Measurements from ENCODE around the gene SAXO1. TPM values are rescaled to one million over a fixed set of nuclear protein-coding genes. Genes with fewer than 3 reads are reported as not detected.
"Not testable (repeated sequence)": the region's sequence is repeated elsewhere in the genome, so short reads cannot be mapped to it uniquely, and the experiment has no call there.

Gene SAXO1
- total RNA-seq, 1 donor from 2014 or later, result 0.02 TPM

DNA sequence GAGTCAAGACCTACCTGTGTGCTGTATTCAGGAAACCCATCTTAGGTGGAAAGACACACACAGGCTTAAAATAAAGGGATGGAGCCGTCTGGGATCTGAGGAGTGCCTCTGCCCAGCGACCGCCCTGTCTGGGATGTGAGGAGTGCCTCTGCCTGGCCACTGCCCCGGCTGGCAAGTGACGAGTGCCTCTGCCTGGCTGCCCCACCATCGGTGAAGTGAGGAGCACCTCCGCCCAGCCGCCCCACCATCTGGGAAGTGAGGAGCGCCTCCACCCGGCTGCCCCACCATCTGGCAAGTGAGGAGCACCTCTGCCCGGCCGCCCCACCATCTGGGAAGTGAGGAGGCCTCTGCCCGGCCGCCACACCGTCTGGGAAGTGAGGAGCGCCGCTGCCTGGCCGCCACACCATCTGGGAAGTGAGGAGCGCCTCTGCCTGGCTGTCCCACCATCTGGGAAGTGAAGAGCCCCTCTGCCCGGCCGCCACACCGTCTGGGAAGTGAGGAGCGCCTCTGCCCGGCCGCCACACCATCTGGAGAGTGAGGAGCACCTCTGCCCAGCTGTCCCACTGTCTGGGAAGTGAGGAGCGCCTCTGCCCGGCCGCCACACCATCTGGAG, 33.7 kb downstream of the SAXO1 start:
- peaks cover 7% of the 10 kb centered on the region for H3K27me3 Mint-ChIP-seq
- no peaks in the 10 kb centered on the region for H3K4me1 Mint-ChIP-seq
- POLR2A ChIA-PET, result no interaction called here
- no peak for TF ChIP-seq CTCF (IDR thresholded peaks at IDR 0.05)
- no peak for DNase-seq
- intact Hi-C loops (cut with micrococcal nuclease), result no loop called here
- ATAC-seq (ENCODE audit: low read depth), result no peak
- H3K4me3 Mint-ChIP-seq, result no peak overlapping the region
- H3K9me3 Mint-ChIP-seq, result peaks cover 9% of the 10 kb centered on the region
- no peak overlapping the region for H3K27ac Mint-ChIP-seq
- no peaks in the 10 kb centered on the region for H3K36me3 Mint-ChIP-seq (ENCODE audit: low read depth)
- CTCF ChIA-PET, result no interaction called here

DNA sequence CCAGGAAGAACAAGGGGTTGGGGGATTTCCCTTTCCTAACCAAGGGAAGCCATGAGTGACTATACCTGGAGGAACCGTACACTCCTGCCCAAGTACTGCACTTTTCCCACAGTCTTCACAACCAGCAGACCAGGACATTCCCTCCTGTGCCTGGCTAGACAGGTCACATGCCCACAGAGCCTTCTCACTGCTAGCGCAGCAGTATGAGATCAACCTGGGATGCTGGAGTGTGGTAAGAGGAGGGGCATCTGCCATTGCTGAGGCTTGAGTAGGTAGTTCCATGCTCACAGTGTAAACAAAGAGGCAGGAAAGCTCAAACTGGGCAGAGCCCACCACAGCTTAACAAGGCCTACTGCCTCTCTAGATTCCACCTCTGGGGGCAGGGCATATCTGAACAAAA, 35.9 kb downstream of the SAXO1 start:
- Mint-ChIP-seq H3K9me3 (peaks cover 3% of the 10 kb centered on the region), H3K4me1 (no peaks in the 10 kb centered on the region), H3K27ac (no peak overlapping the region), H3K36me3 (ENCODE audit: low read depth) (no peaks in the 10 kb centered on the region), H3K4me3 (no peak overlapping the region), H3K27me3 (peaks cover 5% of the 10 kb centered on the region)
- no peak for TF ChIP-seq CTCF (IDR thresholded peaks at IDR 0.05)
- intact Hi-C loops (cut with micrococcal nuclease), result no loop called here
- ChIA-PET POLR2A (no interaction called here), CTCF (no interaction called here)
- ATAC-seq (ENCODE audit: low read depth), result no peak
- DNase-seq, result no peak

DNA sequence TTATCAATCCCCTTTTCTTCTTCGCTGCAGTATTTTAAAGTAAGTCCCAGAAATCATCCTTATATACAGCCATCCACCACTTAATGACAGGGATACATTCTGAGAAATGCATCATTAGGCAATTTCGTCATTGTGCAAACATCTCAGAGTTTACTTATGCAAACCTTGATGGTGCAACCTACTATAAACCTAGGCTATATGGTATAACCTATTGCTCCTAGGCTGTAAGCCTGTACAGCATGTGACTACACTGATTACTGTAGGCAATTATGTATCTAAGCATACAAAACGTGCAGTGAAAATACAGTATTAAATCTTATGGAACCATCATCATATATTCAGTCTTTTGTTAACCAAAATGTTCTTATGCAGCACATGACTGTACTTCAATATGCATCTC, 36.8 kb downstream of the SAXO1 start:
- intact Hi-C loops (cut with micrococcal nuclease), result no loop called here
- no peaks in the 10 kb centered on the region for H3K4me1 Mint-ChIP-seq
- no peak for TF ChIP-seq CTCF (IDR thresholded peaks at IDR 0.05)
- no peaks in the 10 kb centered on the region for H3K36me3 Mint-ChIP-seq (ENCODE audit: low read depth)
- ChIA-PET POLR2A (no interaction called here), CTCF (no interaction called here)
- ATAC-seq (ENCODE audit: low read depth) (no peak), DNase-seq (no peak)
- peaks cover 4% of the 10 kb centered on the region for H3K9me3 Mint-ChIP-seq
- no peak overlapping the region for H3K27ac Mint-ChIP-seq
- peaks cover 5% of the 10 kb centered on the region for H3K27me3 Mint-ChIP-seq
- no peak overlapping the region for H3K4me3 Mint-ChIP-seq

- H3K9me3 Mint-ChIP-seq, result peaks cover 6% of the 10 kb centered on the region
- peaks cover 2% of the 10 kb centered on the region for H3K27me3 Mint-ChIP-seq
- no peak for TF ChIP-seq CTCF (IDR thresholded peaks at IDR 0.05)
- intact Hi-C loops (cut with micrococcal nuclease), result no loop called here
- no peaks in the 10 kb centered on the region for H3K4me1 Mint-ChIP-seq
- DNase-seq, result no peak
- POLR2A ChIA-PET, result no interaction called here
- H3K36me3 Mint-ChIP-seq (ENCODE audit: low read depth), result no peaks in the 10 kb centered on the region
- no peak for ATAC-seq (ENCODE audit: low read depth)
- CTCF ChIA-PET, result no interaction called here
- no peak overlapping the region for H3K4me3 Mint-ChIP-seq
- no peak overlapping the region for H3K27ac Mint-ChIP-seq
Observed at GRCh38 chr9:18994263-18994916, 38.6 kb downstream of the SAXO1 start.

DNA sequence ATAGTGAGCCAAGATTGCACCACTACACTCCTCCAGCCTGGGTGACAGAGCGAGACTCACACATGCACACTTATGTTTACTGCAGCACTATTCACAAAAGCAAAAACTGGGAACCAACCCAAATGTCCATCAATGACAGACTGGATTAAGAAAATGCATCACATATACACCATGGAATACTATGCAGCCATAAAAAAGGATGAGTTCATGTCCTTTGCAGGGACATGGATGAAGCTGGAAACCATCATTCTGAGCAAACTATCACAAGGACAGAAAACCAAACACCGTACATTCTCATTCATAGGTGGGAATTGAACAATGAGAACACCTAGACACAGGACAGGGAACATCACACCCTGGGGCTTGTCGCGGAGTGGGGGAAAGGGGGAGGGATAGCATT, 41.8 kb downstream of the SAXO1 start:
- H3K4me1 Mint-ChIP-seq; H3K9me3 Mint-ChIP-seq; POLR2A ChIA-PET; H3K27ac Mint-ChIP-seq; H3K4me3 Mint-ChIP-seq; CTCF ChIA-PET; ATAC-seq (ENCODE audit: low read depth); DNase-seq; H3K36me3 Mint-ChIP-seq (ENCODE audit: low read depth); intact Hi-C loops (cut with micrococcal nuclease); H3K27me3 Mint-ChIP-seq: not testable (repeated sequence)

- H3K4me3 Mint-ChIP-seq, result no peak overlapping the region
- no peak overlapping the region for H3K27ac Mint-ChIP-seq
- H3K4me1 Mint-ChIP-seq, result no peaks in the 10 kb centered on the region
- TF ChIP-seq CTCF (IDR thresholded peaks at IDR 0.05), result no peak
- ATAC-seq (ENCODE audit: low read depth) (no peak), DNase-seq (no peak)
- H3K9me3 Mint-ChIP-seq, result peaks cover 3% of the 10 kb centered on the region
- H3K27me3 Mint-ChIP-seq, result no peaks in the 10 kb centered on the region
- ChIA-PET POLR2A (no interaction called here), CTCF (no interaction called here)
- H3K36me3 Mint-ChIP-seq (ENCODE audit: low read depth), result no peaks in the 10 kb centered on the region
- intact Hi-C loops (cut with micrococcal nuclease), result no loop called here
Observed at GRCh38 chr9:18990494-18990893, 42.5 kb downstream of the SAXO1 start.
